Neural cell (in vitro differentiated cells): Measurements from ENCODE around the gene TBC1D5. TPM values are rescaled to one million over a fixed set of nuclear protein-coding genes. Genes with fewer than 3 reads are reported as not detected.

ENCODE experiments used
- H2AFZ ChIP-seq: fragments of 200-600, 300-800 bp; sonication (generic), shearing (Covaris generic); 2 replicates; pipeline ENCODE4 v1.6.0; 2014; ENCODE audit warnings: low read depth, mild to moderate bottlenecking, antibody characterized with exemption, low read length, moderate library complexity
- H3F3A ChIP-seq: fragments of 200-600 bp; shearing (Covaris generic); 2 replicates; pipeline ENCODE4 v1.6.1; 2016; ENCODE audit warnings: mild to moderate bottlenecking, moderate library complexity, mixed read lengths, antibody characterized with exemption, low read length; ENCODE audit not compliant: insufficient read depth, poor library complexity, severe bottlenecking
- H3K27ac ChIP-seq: fragments of 200-600, 300-800 bp; sonication (generic), shearing (Covaris generic); 2 replicates; pipeline ENCODE4 v1.5.1; 2014; ENCODE audit warnings: mild to moderate bottlenecking, low read length, moderate library complexity
- H3K27me3 ChIP-seq: fragments of 300-800, 200-600 bp; sonication (generic), shearing (Covaris generic); 2 replicates; pipeline ENCODE4 v1.6.0; 2014; ENCODE audit warnings: mild to moderate bottlenecking, low read depth, low read length, moderate library complexity; ENCODE audit not compliant: insufficient read depth
- H3K36me3 ChIP-seq: fragments of 300-800, 200-600 bp; sonication (generic), shearing (Covaris generic); 2 replicates; pipeline ENCODE4 v1.5.1; 2014; ENCODE audit warnings: mild to moderate bottlenecking, antibody characterized with exemption, low read length, moderate library complexity; ENCODE audit not compliant: insufficient read depth
- H3K4me2 ChIP-seq: fragments of 300-800, 200-600 bp; sonication (generic), shearing (Covaris generic); 2 replicates; pipeline ENCODE4 v1.6.0; 2014; ENCODE audit warnings: mild to moderate bottlenecking, low read length
- H3K4me3 ChIP-seq: fragments of 300-800, 200-600 bp; sonication (generic), shearing (Covaris generic); 2 replicates; pipeline ENCODE4 v1.5.1; 2014; ENCODE audit warnings: mild to moderate bottlenecking, low read length, moderate library complexity
- H3K79me2 ChIP-seq: fragments of 200-600 bp; shearing (Covaris generic); replicated peaks from 2 replicates; pipeline ENCODE4 v1.6.0; 2014; ENCODE audit warnings: mild to moderate bottlenecking, low read length, moderate library complexity; ENCODE audit not compliant: insufficient read depth
- H3K9ac ChIP-seq: fragments of 300-800, 200-600 bp; sonication (generic), shearing (Covaris generic); 2 replicates; pipeline ENCODE4 v1.6.1; 2016; ENCODE audit warnings: mild to moderate bottlenecking, low read length, mixed read lengths
- H3K9me2 ChIP-seq: fragments of 200-600 bp; shearing (Covaris generic); 2 replicates; pipeline ENCODE4 v1.6.1; 2016; ENCODE audit warnings: mild to moderate bottlenecking, low read length, mixed read lengths; ENCODE audit not compliant: insufficient read depth
- H3K9me3 ChIP-seq: fragments of 200-600, 300-800 bp; sonication (generic), shearing (Covaris generic); 2 replicates; pipeline ENCODE4 v1.6.1; 2016; ENCODE audit warnings: mild to moderate bottlenecking, mixed run types, low read length, moderate library complexity, mixed read lengths
- H4K20me1 ChIP-seq: fragments of 200-600 bp; shearing (Covaris generic); 2 replicates; pipeline ENCODE4 v1.6.1; 2016; ENCODE audit warnings: mild to moderate bottlenecking, mixed run types; ENCODE audit not compliant: insufficient read depth
- EP300 ChIP-seq: fragments of 450-650 bp; conservative IDR thresholded peaks from 2 replicates; pipeline ENCODE4 v1.6.1; 2014; ENCODE audit warnings: antibody characterized with exemption, mild to moderate bottlenecking, moderate library complexity; ENCODE audit not compliant: poor library complexity, severe bottlenecking
- EZH2 ChIP-seq: fragments of 200-600, 300-800 bp; shearing (Covaris generic), sonication (generic); IDR thresholded peaks from 2 replicates; pipeline ENCODE4 v1.6.1; 2014; ENCODE audit warnings: antibody characterized with exemption, low read length, borderline replicate concordance, mild to moderate bottlenecking; ENCODE audit not compliant: insufficient read depth, poor library complexity, severe bottlenecking
- MXI1 ChIP-seq: fragments of 450-650 bp; conservative IDR thresholded peaks from 2 replicates; pipeline ENCODE4 v1.6.1; 2014; ENCODE audit warnings: antibody characterized with exemption, mild to moderate bottlenecking; ENCODE audit not compliant: poor library complexity, severe bottlenecking
- POLR2AphosphoS5 ChIP-seq: IDR thresholded peaks from 2 replicates; pipeline ENCODE4 v1.6.1; 2012
- RAD21 ChIP-seq: fragments of 450-650 bp; conservative IDR thresholded peaks from 2 replicates; pipeline ENCODE4 v1.6.1; 2014; ENCODE audit warnings: antibody characterized with exemption, mild to moderate bottlenecking, moderate library complexity
- SMC3 ChIP-seq: fragments of 450-650 bp; conservative IDR thresholded peaks from 2 replicates; pipeline ENCODE4 v1.6.1; 2014; ENCODE audit warnings: antibody characterized with exemption, mild to moderate bottlenecking, moderate library complexity; ENCODE audit not compliant: poor library complexity
- TAF1 ChIP-seq: IDR thresholded peaks from 2 replicates; pipeline ENCODE4 v1.6.1; 2012; ENCODE audit warnings: low read depth
- polyA plus RNA-seq: library from polyadenylated mRNA; depleted of rRNA; stranded (reverse); fragments of >200 nt; gene quantifications from 2 replicates; pipeline ENCODE4 v1.2.3, GENCODE V29; 2014
- TF ChIP-seq, protein P1 (sequence below): IDR thresholded peaks from 2 replicates; pipeline ENCODE4 v1.6.1; 2012; ENCODE audit warnings: borderline replicate concordance
- TF ChIP-seq, protein P2 (sequence below): fragments of 450-650 bp; IDR thresholded peaks from 2 replicates; pipeline ENCODE4 v1.5.1; 2014; ENCODE audit warnings: antibody characterized with exemption, mild to moderate bottlenecking, moderate library complexity; ENCODE audit not compliant: poor library complexity, severe bottlenecking

Gene TBC1D5
- polyA plus RNA-seq, 1 donor from 2014 or later = 28.3 TPM

GRCh38 chr3:17201538-17201937, 540.9 kb downstream of the TBC1D5 start:
- no peak overlapping the region for H2AFZ ChIP-seq
- H3K9ac ChIP-seq = no peak overlapping the region
- H3F3A ChIP-seq = no peaks in the 10 kb centered on the region
- H3K4me2 ChIP-seq = no peak overlapping the region
- no peaks in the 10 kb centered on the region for H3K79me2 ChIP-seq
- no peaks in the 10 kb centered on the region for H3K9me2 ChIP-seq
- H3K4me3 ChIP-seq = no peak overlapping the region
- H3K27ac ChIP-seq = no peak overlapping the region
- TF ChIP-seq RAD21 = no peak
- TF ChIP-seq SMC3 = no peak
- TF ChIP-seq, protein P1, sequence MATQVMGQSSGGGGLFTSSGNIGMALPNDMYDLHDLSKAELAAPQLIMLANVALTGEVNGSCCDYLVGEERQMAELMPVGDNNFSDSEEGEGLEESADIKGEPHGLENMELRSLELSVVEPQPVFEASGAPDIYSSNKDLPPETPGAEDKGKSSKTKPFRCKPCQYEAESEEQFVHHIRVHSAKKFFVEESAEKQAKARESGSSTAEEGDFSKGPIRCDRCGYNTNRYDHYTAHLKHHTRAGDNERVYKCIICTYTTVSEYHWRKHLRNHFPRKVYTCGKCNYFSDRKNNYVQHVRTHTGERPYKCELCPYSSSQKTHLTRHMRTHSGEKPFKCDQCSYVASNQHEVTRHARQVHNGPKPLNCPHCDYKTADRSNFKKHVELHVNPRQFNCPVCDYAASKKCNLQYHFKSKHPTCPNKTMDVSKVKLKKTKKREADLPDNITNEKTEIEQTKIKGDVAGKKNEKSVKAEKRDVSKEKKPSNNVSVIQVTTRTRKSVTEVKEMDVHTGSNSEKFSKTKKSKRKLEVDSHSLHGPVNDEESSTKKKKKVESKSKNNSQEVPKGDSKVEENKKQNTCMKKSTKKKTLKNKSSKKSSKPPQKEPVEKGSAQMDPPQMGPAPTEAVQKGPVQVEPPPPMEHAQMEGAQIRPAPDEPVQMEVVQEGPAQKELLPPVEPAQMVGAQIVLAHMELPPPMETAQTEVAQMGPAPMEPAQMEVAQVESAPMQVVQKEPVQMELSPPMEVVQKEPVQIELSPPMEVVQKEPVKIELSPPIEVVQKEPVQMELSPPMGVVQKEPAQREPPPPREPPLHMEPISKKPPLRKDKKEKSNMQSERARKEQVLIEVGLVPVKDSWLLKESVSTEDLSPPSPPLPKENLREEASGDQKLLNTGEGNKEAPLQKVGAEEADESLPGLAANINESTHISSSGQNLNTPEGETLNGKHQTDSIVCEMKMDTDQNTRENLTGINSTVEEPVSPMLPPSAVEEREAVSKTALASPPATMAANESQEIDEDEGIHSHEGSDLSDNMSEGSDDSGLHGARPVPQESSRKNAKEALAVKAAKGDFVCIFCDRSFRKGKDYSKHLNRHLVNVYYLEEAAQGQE = no peak
- no peak for TF ChIP-seq MXI1
- no peak for TF ChIP-seq POLR2AphosphoS5
- TF ChIP-seq EP300 = no peak
- no peak for TF ChIP-seq TAF1
- TF ChIP-seq, protein P2, sequence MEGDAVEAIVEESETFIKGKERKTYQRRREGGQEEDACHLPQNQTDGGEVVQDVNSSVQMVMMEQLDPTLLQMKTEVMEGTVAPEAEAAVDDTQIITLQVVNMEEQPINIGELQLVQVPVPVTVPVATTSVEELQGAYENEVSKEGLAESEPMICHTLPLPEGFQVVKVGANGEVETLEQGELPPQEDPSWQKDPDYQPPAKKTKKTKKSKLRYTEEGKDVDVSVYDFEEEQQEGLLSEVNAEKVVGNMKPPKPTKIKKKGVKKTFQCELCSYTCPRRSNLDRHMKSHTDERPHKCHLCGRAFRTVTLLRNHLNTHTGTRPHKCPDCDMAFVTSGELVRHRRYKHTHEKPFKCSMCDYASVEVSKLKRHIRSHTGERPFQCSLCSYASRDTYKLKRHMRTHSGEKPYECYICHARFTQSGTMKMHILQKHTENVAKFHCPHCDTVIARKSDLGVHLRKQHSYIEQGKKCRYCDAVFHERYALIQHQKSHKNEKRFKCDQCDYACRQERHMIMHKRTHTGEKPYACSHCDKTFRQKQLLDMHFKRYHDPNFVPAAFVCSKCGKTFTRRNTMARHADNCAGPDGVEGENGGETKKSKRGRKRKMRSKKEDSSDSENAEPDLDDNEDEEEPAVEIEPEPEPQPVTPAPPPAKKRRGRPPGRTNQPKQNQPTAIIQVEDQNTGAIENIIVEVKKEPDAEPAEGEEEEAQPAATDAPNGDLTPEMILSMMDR = no peak
- TF ChIP-seq EZH2 = no peak
- H4K20me1 ChIP-seq = no peaks in the 10 kb centered on the region
- peaks cover 2% of the 10 kb centered on the region for H3K9me3 ChIP-seq
- no peaks in the 10 kb centered on the region for H3K27me3 ChIP-seq
- H3K36me3 ChIP-seq = no peaks in the 10 kb centered on the region

GRCh38 chr3:17195856-17196604, 546.4 kb downstream of the TBC1D5 start:
- Histone ChIP-seq H3K9me3 (no peaks in the 10 kb centered on the region), H3K27me3 (no peaks in the 10 kb centered on the region), H3K4me3 (no peak overlapping the region), H3K36me3 (no peaks in the 10 kb centered on the region), H3K9ac (no peak overlapping the region), H2AFZ (no peak overlapping the region), H4K20me1 (no peaks in the 10 kb centered on the region), H3K27ac (no peak overlapping the region), H3K79me2 (no peaks in the 10 kb centered on the region), H3K4me2 (no peak overlapping the region), H3K9me2 (no peaks in the 10 kb centered on the region), H3F3A (no peaks in the 10 kb centered on the region)
- TF ChIP-seq, protein P2 = peak; percentile 44
- TF ChIP-seq EP300 (no peak), SMC3 (no peak), RAD21 (peak; percentile 38), EZH2 (no peak), MXI1 (no peak), POLR2AphosphoS5 (no peak)
- TF ChIP-seq, protein P1 = no peak
